H1 (cell line): ENCODE data around the gene ALDH7A1. TPM values are rescaled to one million over a fixed set of nuclear protein-coding genes. Genes with fewer than 3 reads are reported as not detected.

Experiments used
- SIN3A ChIP-seq, 2 experiments: IDR thresholded peaks in 1 of 2; conservative IDR thresholded peaks in 1 of 2; 2 replicates each; pipeline ENCODE4 v1.6.1; 2011 to 2012; ENCODE audit warnings: low read length in 2 of 2, improper control_type of control experiment in 1 of 2, low read depth in 1 of 2, mild to moderate bottlenecking in 1 of 2
- polyA plus RNA-seq, 7 experiments: library from polyadenylated mRNA; depleted of rRNA in 3 of 7; stranded (reverse) in 5 of 7; unstranded in 2 of 7; fragments of >200 nt in 5 of 7; fragments of 200-250 nt in 2 of 7; gene quantifications; 1 replicate in 5 of 7; 2 replicates in 1 of 7; 4 replicates in 1 of 7; pipeline versions ENCODE4 v1.2.1 to v1.2.3, GENCODE V29; 2011 to 2013; ENCODE audit warnings: missing spikeins in 2 of 7, mixed read lengths in 2 of 7
- total RNA-seq: library from RNA; stranded (reverse); fragmentation: NEBNext Ultra II Directional; extraction: Animal tissue kit (Norgen Biotek cat#: 25700); gene quantifications from 2 replicates; pipeline ENCODE4 v1.2.1, GENCODE V29; 2021

ALDH7A1 gene
- total and polyA plus RNA-seq, 2 of the 8 experiments (the other 6 are each of a cell fraction or from before 2014, with no cell fraction given): 99.6 to 225 TPM

GRCh38 chr5:126516852-126517251 is 78.2 kb downstream of the ALDH7A1 start (continued):
- TF ChIP-seq SIN3A (conservative IDR thresholded peaks at IDR 0.05 in 1 of 2, IDR thresholded peaks at IDR 0.05 in 1 of 2; ENCODE audit: low read depth in 1 of 2, low read length in 2 of 2): no peak
